Neural crest cell (in vitro differentiated cells): Measurements from ENCODE around the gene CAPN9. TPM values are rescaled to one million over a fixed set of nuclear protein-coding genes. Genes with fewer than 3 reads are reported as not detected.
"Not testable (repeated sequence)": the region's sequence is repeated elsewhere in the genome, so short reads cannot be mapped to it uniquely, and the experiment has no call there.

Experiments used
- DNase-seq: peaks from one replicate; pipeline ENCODE4 v3.0.0; 2021; ENCODE audit warnings: low read depth, mixed read lengths, low spot score
- H3K27ac Mint-ChIP-seq: one replicate; pipeline ENCODE4 v1.8.0; 2021; ENCODE audit warnings: mild to moderate bottlenecking, mixed read lengths; ENCODE audit not compliant: unreplicated experiment
- H3K27me3 Mint-ChIP-seq: 2 replicates; pipeline ENCODE4 v1.8.0; 2021; ENCODE audit warnings: low read depth, mild to moderate bottlenecking, mixed read lengths
- H3K36me3 Mint-ChIP-seq: 2 replicates; pipeline ENCODE4 v1.8.0; 2021; ENCODE audit warnings: low read depth, mild to moderate bottlenecking, mixed read lengths
- H3K4me1 Mint-ChIP-seq: 2 replicates; pipeline ENCODE4 v1.8.0; 2021; ENCODE audit warnings: mixed read lengths
- H3K4me3 Mint-ChIP-seq: one replicate; pipeline ENCODE4 v1.8.0; 2021; ENCODE audit warnings: mild to moderate bottlenecking, mixed read lengths
- H3K9me3 Mint-ChIP-seq: 2 replicates; pipeline ENCODE4 v1.8.0; 2021; ENCODE audit warnings: mixed read lengths
- CTCF ChIP-seq: fragments of 200-600 bp; sonication (generic); conservative IDR thresholded peaks from 2 replicates; pipeline ENCODE4 v1.5.0; 2021; ENCODE audit warnings: antibody characterized with exemption, mild to moderate bottlenecking
- long read RNA-seq: library from polyadenylated mRNA; unstranded; transcript quantifications from one replicate; pipeline ENCODE4 v2.0.0, GENCODE V29; 2020
- total RNA-seq: library from RNA; stranded (reverse); gene quantifications from 2 replicates; pipeline ENCODE4 v1.2.1, GENCODE V29; 2021

The CAPN9 gene
- 2.0 and 4.0 TPM in 2 replicates for total RNA-seq
- long read RNA-seq, partial matches to known transcripts = 5 of 9 reads
- long read RNA-seq, other reads (novel, unspliced or antisense) = 4 of 9 reads

- H3K4me1 Mint-ChIP-seq = peaks cover 44% of the 10 kb centered on the region
- no peaks in the 10 kb centered on the region for H3K9me3 Mint-ChIP-seq
- DNase-seq = no peak
- H3K4me3 Mint-ChIP-seq = no peak within 1 kb of the TSS
- no peak for TF ChIP-seq CTCF
- H3K27me3 Mint-ChIP-seq = no peaks in the 10 kb centered on the region
- H3K27ac Mint-ChIP-seq = no peak within 1 kb of the TSS
- H3K36me3 Mint-ChIP-seq = no peaks in the 10 kb centered on the region
Measured at GRCh38 chr1:230747127-230747730, at the start of gene CAPN9. Gene CAPN9, plus strand, starts transcription at chr1:230747388. Its CDS starts 109 bp downstream, at chr1:230747497.

- Mint-ChIP-seq H3K27me3 (no peaks in the 10 kb centered on the region), H3K36me3 (peaks cover 4% of the 10 kb centered on the region), H3K27ac (peak overlapping the region; percentile 16), H3K4me3 (no peak overlapping the region), H3K4me1 (peaks cover 10% of the 10 kb centered on the region), H3K9me3 (no peaks in the 10 kb centered on the region)
- no peak for TF ChIP-seq CTCF
- DNase-seq = no peak
Measured at GRCh38 chr1:230698130-230698529, 49.1 kb upstream of the CAPN9 start.

GRCh38 chr1:230698964-230699363, 48.2 kb upstream of the CAPN9 start:
- H3K36me3 Mint-ChIP-seq, H3K27ac Mint-ChIP-seq, H3K9me3 Mint-ChIP-seq, H3K27me3 Mint-ChIP-seq, H3K4me3 Mint-ChIP-seq, DNase-seq: not testable (repeated sequence)
- H3K4me1 Mint-ChIP-seq = peaks cover 13% of the 10 kb centered on the region

- H3K4me3 Mint-ChIP-seq = no peak overlapping the region
- H3K27ac Mint-ChIP-seq = no peak overlapping the region
- no peaks in the 10 kb centered on the region for H3K9me3 Mint-ChIP-seq
- H3K4me1 Mint-ChIP-seq = peaks cover 13% of the 10 kb centered on the region
- no peaks in the 10 kb centered on the region for H3K27me3 Mint-ChIP-seq
- no peak for TF ChIP-seq CTCF
- no peaks in the 10 kb centered on the region for H3K36me3 Mint-ChIP-seq
- no peak for DNase-seq
Measured at GRCh38 chr1:230699716-230700115, 47.5 kb upstream of the CAPN9 start.

- TF ChIP-seq CTCF = no peak
- Mint-ChIP-seq H3K27ac (no peak overlapping the region), H3K4me1 (peaks cover 13% of the 10 kb centered on the region), H3K27me3 (no peaks in the 10 kb centered on the region), H3K36me3 (no peaks in the 10 kb centered on the region), H3K4me3 (no peak overlapping the region), H3K9me3 (no peaks in the 10 kb centered on the region)
- DNase-seq = no peak
Measured at GRCh38 chr1:230700132-230700531, 47.1 kb upstream of the CAPN9 start.

GRCh38 chr1:230701434-230701833, 45.8 kb upstream of the CAPN9 start:
- Mint-ChIP-seq H3K4me3 (no peak overlapping the region), H3K27me3 (no peaks in the 10 kb centered on the region), H3K27ac (no peak overlapping the region), H3K4me1 (peaks cover 13% of the 10 kb centered on the region), H3K9me3 (no peaks in the 10 kb centered on the region), H3K36me3 (no peaks in the 10 kb centered on the region)
- DNase-seq = no peak
- no peak for TF ChIP-seq CTCF
